ENCODE results near the gene GRAMD4. TPM values are rescaled to one million over a fixed set of nuclear protein-coding genes. Genes with fewer than 3 reads are reported as not detected.

GRAMD4 gene
- total RNA-seq, 1 donor from 2014 or later: 71.4 TPM

DNA sequence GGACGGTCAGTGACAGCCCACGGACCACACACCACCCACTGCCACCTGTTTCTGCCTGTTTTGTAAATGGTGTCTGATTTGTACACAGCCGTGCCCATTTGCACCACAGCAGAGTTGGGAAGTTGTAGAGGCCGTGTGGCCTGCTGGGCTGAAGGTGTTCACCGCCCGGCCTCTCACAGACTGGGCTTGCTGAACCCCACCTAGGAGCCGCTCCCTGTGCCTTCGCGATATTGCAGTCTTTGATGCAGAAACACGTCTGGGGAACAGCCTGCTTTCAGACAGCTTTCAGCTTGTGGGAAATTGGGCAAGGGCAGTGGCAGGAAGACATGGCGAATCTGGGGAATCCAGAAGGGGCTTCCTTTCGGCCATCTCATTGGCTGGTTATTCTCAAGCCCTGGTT lies 9.8 kb upstream of the GRAMD4 start:
- H3K36me3 ChIP-seq: no peaks in the 10 kb centered on the region
- ATAC-seq (no peak), DNase-seq (no peak)
- H3K27ac ChIP-seq: no peak overlapping the region
- peaks cover 20% of the 10 kb centered on the region for H3K4me1 ChIP-seq
- H3K9me3 ChIP-seq: no peaks in the 10 kb centered on the region
- intact Hi-C loops (cut with DNase I): no loop called here
- no peak overlapping the region for H3K4me3 ChIP-seq
- TF ChIP-seq CTCF (IDR thresholded peaks at IDR 0.05): no peak
- no peaks in the 10 kb centered on the region for H3K27me3 ChIP-seq

GRCh38 chr22:46611189-46611588 lies 9.0 kb upstream of the GRAMD4 start:
- intact Hi-C loops (cut with DNase I): no loop called here
- no peak for DNase-seq
- no peaks in the 10 kb centered on the region for H3K9me3 ChIP-seq
- no peaks in the 10 kb centered on the region for H3K36me3 ChIP-seq
- no peak for ATAC-seq
- no peak overlapping the region for H3K4me3 ChIP-seq
- no peaks in the 10 kb centered on the region for H3K27me3 ChIP-seq
- TF ChIP-seq CTCF (IDR thresholded peaks at IDR 0.05): no peak
- H3K4me1 ChIP-seq: peaks cover 20% of the 10 kb centered on the region
- no peak overlapping the region for H3K27ac ChIP-seq

DNA sequence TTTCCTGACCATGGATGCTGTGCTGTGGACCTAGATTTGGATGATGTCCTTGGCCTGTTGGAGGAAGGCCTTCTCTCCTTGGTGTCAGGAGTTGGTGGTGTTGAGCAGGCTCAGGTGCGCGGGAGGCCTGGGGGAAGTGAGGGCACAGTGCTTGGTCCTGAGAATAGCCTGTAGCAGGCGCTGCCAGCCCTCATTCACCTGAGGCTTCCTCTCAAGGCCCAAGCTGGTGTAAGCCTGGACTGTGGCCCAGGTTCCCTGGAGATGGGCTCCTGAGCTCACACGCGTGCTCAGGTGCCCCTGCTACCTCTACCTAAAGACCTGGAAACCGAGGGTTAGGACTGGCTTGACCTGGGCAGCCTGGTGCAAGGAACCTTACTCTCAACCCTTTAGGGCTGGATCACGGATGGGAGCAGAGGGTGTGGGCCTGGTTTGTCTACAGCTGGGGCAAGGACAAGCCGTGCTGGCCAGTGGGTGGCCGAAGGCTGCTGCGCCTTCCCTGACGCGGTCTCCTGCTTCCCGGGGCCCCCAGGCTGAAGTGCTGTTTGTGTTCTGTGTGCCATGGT lies 7.8 kb upstream of the GRAMD4 start:
- Histone ChIP-seq H3K36me3 (no peaks in the 10 kb centered on the region), H3K4me1 (peaks cover 20% of the 10 kb centered on the region), H3K27ac (no peak overlapping the region), H3K9me3 (no peaks in the 10 kb centered on the region), H3K4me3 (no peak overlapping the region), H3K27me3 (no peaks in the 10 kb centered on the region)
- ATAC-seq (peak; percentile 5), DNase-seq (no peak)
- TF ChIP-seq CTCF (IDR thresholded peaks at IDR 0.05): no peak
- intact Hi-C loops (cut with DNase I): no loop called here

GRCh38 chr22:46612904-46613605 lies 7.1 kb upstream of the GRAMD4 start:
- no peaks in the 10 kb centered on the region for H3K9me3 ChIP-seq
- no peak for TF ChIP-seq CTCF (IDR thresholded peaks at IDR 0.05)
- peak overlapping the region; percentile 42 for H3K27ac ChIP-seq
- intact Hi-C loops (cut with DNase I): no loop called here
- peaks cover 21% of the 10 kb centered on the region for H3K4me1 ChIP-seq
- H3K36me3 ChIP-seq: no peaks in the 10 kb centered on the region
- DNase-seq (no peak), ATAC-seq (peak; percentile 28)
- H3K27me3 ChIP-seq: no peaks in the 10 kb centered on the region
- H3K4me3 ChIP-seq: no peak overlapping the region

DNA sequence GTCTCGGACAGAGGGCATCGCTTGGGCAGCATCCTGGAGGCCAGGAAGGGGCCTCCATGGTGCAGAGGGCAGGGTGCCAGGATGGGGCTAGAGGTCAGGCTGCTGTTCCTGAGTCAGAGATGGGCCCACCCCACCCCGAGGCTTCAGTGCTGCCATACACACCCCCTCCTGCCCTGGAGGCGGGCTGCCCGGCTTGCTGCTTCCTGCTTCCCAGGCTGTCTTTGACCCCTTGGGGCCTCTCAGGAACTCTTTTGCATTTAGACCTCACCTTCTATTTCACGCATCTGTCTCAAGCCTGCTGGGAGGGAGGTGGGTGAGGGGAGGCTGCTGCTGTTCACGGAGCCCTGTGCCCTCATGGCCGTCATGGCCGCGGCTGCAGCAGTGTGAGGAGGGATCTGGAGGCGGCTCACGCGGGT lies 6.6 kb upstream of the GRAMD4 start:
- ATAC-seq (peak; percentile 34), DNase-seq (no peak)
- H3K9me3 ChIP-seq: no peaks in the 10 kb centered on the region
- no peak for TF ChIP-seq CTCF (IDR thresholded peaks at IDR 0.05)
- intact Hi-C loops (cut with DNase I): no loop called here
- no peaks in the 10 kb centered on the region for H3K27me3 ChIP-seq
- peak overlapping the region; percentile 22 for H3K4me3 ChIP-seq
- H3K36me3 ChIP-seq: no peaks in the 10 kb centered on the region
- H3K27ac ChIP-seq: peak overlapping the region; percentile 42
- peaks cover 26% of the 10 kb centered on the region for H3K4me1 ChIP-seq

Measured in upper lobe of right lung (tissue), 1 donor.